Measurements from ENCODE around the gene TIAL1. TPM values are rescaled to one million over a fixed set of nuclear protein-coding genes. Genes with fewer than 3 reads are reported as not detected.

The TIAL1 gene
- total RNA-seq, 1 experiment from 2014 or later = 120 TPM

DNA sequence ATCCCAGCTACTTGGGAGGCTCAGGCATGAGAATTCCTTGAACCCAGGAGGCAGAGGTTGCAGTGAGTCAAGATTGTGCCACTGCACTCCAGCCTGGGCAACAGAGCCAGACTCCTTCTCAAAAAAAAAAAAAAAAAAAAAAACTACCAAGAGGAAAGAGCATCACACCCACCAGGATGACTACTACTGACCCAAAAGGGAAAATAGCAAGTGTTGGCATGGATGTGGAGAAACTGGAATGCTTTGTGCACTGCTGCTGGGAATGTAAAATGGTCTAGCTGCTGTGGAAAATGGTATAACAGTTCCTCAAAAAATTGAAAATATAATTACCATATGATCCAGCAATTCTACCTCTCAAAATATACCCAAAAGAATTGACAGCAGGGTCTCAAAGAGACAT, 7.7 kb upstream of the TIAL1 start:
- Histone ChIP-seq H4K20me1 (ENCODE audit: insufficient read depth, low read depth, low read length) (no peaks in the 10 kb centered on the region), H3K27me3 (ENCODE audit: low read length) (no peaks in the 10 kb centered on the region), H2AFZ (ENCODE audit: low read length) (no peak overlapping the region), H3K4me2 (ENCODE audit: low read depth, low read length, poor library complexity, severe bottlenecking) (no peak overlapping the region), H3K4me1 (ENCODE audit: low read length) (no peaks in the 10 kb centered on the region), H3K27ac (ENCODE audit: low read length) (no peak overlapping the region), H3K9ac (ENCODE audit: low read length) (no peak overlapping the region), H3K4me3 (ENCODE audit: low read length) (no peak overlapping the region), H3K9me3 (ENCODE audit: low read length) (no peaks in the 10 kb centered on the region), H3K36me3 (ENCODE audit: insufficient read depth, low read length) (no peaks in the 10 kb centered on the region), H3K9me2 (replicated peaks; ENCODE audit: insufficient read depth, low read length) (no peaks in the 10 kb centered on the region), H3K79me2 (ENCODE audit: low read length) (no peaks in the 10 kb centered on the region)
- no peak for DNase-seq

DNA sequence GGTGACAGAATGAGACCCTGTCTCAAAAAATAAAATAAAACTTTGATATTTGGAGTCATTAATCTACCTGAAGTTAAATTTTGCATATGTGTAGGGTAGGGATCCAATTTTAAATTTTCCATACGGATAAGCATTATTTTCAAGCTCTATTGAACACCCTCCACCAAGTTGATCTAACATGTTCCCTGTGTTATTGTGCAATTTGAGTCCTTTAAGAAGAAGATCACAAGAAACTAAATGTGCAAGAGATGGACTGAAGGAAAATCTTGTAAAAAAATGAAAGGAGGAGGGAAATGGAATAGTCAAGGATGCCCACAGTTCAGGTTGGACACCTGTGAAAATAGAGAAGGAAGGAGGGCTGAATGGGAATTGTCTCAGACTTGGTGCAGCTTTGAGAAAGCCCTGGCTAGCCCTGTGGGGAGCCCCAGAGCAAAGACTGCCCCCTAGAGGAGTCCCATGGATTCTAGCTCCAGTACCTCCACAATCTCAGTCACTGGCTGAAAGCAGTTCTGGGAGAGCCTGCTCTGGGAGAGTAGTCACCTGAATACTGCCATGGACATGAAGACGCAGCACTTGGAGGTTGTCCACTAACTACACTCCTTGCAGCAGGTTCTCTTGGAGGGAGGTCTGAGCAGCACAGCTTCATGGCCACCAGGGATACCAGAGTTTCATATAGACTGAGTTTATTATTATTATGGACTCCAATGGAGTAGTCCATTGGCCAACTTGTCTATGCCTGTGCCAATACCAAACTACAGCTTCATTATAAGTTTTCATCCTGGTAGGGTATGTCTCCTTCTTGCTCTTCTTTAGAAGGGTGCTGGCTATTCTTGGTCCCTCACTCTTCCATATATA, 5.7 kb upstream of the TIAL1 start:
- H2AFZ ChIP-seq (ENCODE audit: low read length) = no peak overlapping the region
- H4K20me1 ChIP-seq (ENCODE audit: insufficient read depth, low read depth, low read length) = no peaks in the 10 kb centered on the region
- peaks cover 7% of the 10 kb centered on the region for H3K4me1 ChIP-seq (ENCODE audit: low read length)
- DNase-seq = peak; percentile 79
- H3K27ac ChIP-seq (ENCODE audit: low read length) = no peak overlapping the region
- H3K9ac ChIP-seq (ENCODE audit: low read length) = no peak overlapping the region
- no peak overlapping the region for H3K4me3 ChIP-seq (ENCODE audit: low read length)
- H3K36me3 ChIP-seq (ENCODE audit: insufficient read depth, low read length) = no peaks in the 10 kb centered on the region
- H3K9me2 ChIP-seq (replicated peaks; ENCODE audit: insufficient read depth, low read length) = no peaks in the 10 kb centered on the region
- no peaks in the 10 kb centered on the region for H3K27me3 ChIP-seq (ENCODE audit: low read length)
- H3K4me2 ChIP-seq (ENCODE audit: low read depth, low read length, poor library complexity, severe bottlenecking) = no peak overlapping the region
- no peaks in the 10 kb centered on the region for H3K79me2 ChIP-seq (ENCODE audit: low read length)
- H3K9me3 ChIP-seq (ENCODE audit: low read length) = no peaks in the 10 kb centered on the region

DNA sequence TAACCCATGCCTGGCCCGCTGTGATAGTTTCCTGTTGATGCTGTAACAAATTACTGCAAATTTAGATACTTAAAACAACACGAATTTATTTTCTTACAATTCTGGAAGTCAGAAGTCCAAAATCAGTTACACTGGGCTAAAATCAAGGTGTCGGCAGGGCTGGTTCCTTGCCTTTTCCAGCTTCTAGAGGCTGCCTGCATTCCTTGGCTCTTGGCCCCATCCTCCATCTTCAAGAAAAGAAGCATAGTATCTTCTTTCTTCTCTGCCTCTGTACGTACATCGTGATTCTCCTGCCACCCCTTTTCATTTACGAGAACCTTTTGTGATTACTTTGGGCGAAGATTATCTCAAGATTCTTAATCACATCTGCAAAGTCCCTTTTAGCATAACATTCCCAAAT, 1.6 kb upstream of the TIAL1 start:
- H3K4me1 ChIP-seq (ENCODE audit: low read length) = peaks cover 32% of the 10 kb centered on the region
- peaks cover 15% of the 10 kb centered on the region; the same call in 1 of the 2 replicates for H3K36me3 ChIP-seq (ENCODE audit: insufficient read depth, low read length)
- H4K20me1 ChIP-seq (ENCODE audit: insufficient read depth, low read depth, low read length) = peaks cover 16% of the 10 kb centered on the region; the same call in 1 of the 2 replicates
- peaks cover 29% of the 10 kb centered on the region for H3K79me2 ChIP-seq (ENCODE audit: low read length)
- peak overlapping the region; percentile 88 for H3K4me3 ChIP-seq (ENCODE audit: low read length)
- no peaks in the 10 kb centered on the region for H3K9me2 ChIP-seq (replicated peaks; ENCODE audit: insufficient read depth, low read length)
- no peak overlapping the region for H3K27ac ChIP-seq (ENCODE audit: low read length)
- no peaks in the 10 kb centered on the region for H3K27me3 ChIP-seq (ENCODE audit: low read length)
- peak overlapping the region; percentile 96 for H3K4me2 ChIP-seq (ENCODE audit: low read depth, low read length, poor library complexity, severe bottlenecking)
- H3K9ac ChIP-seq (ENCODE audit: low read length) = no peak overlapping the region
- H3K9me3 ChIP-seq (ENCODE audit: low read length) = no peaks in the 10 kb centered on the region
- no peak overlapping the region for H2AFZ ChIP-seq (ENCODE audit: low read length)
- DNase-seq = no peak

DNA sequence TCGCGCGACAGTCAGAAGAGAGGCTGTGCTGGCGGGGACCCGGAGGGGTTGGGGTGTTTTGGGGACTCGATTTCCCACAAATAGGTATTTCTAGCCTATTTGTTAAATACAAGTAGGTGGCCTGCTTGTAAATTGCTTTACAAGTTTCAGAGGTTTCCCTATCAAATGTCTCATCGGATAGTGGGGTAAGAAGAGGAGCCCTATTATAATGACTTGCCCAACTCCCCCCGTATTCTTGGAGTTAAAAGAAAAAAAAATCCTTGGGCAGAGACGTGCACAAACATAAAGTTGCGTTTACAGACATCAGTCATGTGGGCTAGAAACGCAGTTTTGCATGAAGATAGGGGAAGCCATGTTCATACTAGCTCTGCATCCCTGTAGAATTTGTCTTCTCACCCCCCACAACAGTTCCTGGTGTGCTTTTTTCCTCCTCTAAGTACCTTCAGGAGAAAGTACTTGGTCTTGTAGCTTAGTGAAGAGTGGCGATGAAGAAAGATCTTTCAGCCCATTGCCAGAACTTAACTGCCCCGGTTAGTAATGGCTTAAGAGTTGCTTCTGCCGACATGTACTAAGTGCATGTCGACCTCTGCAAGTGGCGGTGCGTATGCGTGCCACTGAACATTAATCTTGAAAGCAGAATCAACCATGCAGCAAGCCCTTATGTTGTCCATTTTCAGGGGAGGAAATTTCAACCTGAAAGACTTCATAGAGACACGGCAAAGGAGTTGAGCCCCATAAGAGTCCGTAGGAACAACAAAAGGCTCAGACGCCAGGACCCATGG, 832 bp upstream of the TIAL1 start:
- no peaks in the 10 kb centered on the region for H3K27me3 ChIP-seq (ENCODE audit: low read length)
- H4K20me1 ChIP-seq (ENCODE audit: insufficient read depth, low read depth, low read length) = peaks cover 24% of the 10 kb centered on the region
- DNase-seq = peak; percentile 79
- H3K79me2 ChIP-seq (ENCODE audit: low read length) = peaks cover 37% of the 10 kb centered on the region
- H2AFZ ChIP-seq (ENCODE audit: low read length) = peak overlapping the region; percentile 56
- no peaks in the 10 kb centered on the region for H3K9me3 ChIP-seq (ENCODE audit: low read length)
- H3K4me3 ChIP-seq (ENCODE audit: low read length) = peak overlapping the region; percentile 88
- peak overlapping the region; percentile 71 for H3K27ac ChIP-seq (ENCODE audit: low read length)
- H3K9ac ChIP-seq (ENCODE audit: low read length) = peak overlapping the region; percentile 81
- peak overlapping the region; percentile 96 for H3K4me2 ChIP-seq (ENCODE audit: low read depth, low read length, poor library complexity, severe bottlenecking)
- H3K9me2 ChIP-seq (replicated peaks; ENCODE audit: insufficient read depth, low read length) = no peaks in the 10 kb centered on the region
- peaks cover 17% of the 10 kb centered on the region; the same call in 1 of the 2 replicates for H3K36me3 ChIP-seq (ENCODE audit: insufficient read depth, low read length)
- H3K4me1 ChIP-seq (ENCODE audit: low read length) = peaks cover 40% of the 10 kb centered on the region

DNA sequence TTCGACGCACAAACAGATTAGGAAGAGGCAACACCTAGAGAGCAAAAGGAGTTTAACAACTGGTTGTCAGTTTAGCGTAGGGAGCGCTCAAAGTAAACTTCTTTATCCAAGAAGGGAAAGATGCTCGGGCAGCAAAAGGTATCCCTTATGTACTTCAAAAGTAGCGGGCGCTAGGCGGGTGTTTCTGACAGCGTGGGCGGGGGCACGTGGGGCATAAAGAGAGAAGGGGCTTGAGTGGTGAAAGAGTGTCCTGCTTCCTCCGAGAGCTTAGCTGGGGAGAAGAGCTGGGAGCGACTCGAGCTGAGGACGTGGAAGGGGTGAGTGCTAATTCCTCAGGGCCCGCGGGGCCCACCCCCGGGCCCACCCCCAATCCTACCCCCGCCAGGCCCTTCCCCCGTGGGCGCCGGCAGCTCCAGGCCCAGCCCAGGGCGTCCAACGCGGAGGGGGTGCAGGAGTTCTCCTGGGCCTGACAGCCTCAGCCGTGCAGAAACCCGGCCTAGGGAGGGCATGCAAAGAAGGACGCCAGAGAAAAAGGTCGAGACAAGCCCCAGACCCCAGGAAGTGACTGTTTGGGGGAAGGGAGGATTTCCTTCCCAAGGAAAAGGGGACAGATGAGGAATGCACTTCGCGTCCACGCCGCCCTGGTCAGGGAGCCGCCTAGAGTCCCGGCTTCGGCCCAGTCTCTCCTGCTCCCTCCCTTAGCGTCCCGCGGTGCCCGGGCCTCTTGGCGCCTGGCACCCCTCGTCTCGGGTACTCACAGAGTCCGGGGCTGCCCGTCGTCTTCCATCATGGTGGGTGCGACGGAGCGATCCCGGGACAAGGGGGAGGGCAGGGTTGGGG, 868 bp downstream of the TIAL1 start:
- H3K4me3 ChIP-seq (ENCODE audit: low read length) = peak overlapping the region; percentile 88
- H3K79me2 ChIP-seq (ENCODE audit: low read length) = peaks cover 54% of the 10 kb centered on the region
- peak overlapping the region; percentile 99 for H3K9ac ChIP-seq (ENCODE audit: low read length)
- peak; percentile 72 for DNase-seq
- no peaks in the 10 kb centered on the region for H3K9me2 ChIP-seq (replicated peaks; ENCODE audit: insufficient read depth, low read length)
- no peak overlapping the region for H2AFZ ChIP-seq (ENCODE audit: low read length)
- H3K9me3 ChIP-seq (ENCODE audit: low read length) = no peaks in the 10 kb centered on the region
- H4K20me1 ChIP-seq (ENCODE audit: insufficient read depth, low read depth, low read length) = peaks cover 36% of the 10 kb centered on the region
- H3K4me2 ChIP-seq (ENCODE audit: low read depth, low read length, poor library complexity, severe bottlenecking) = peak overlapping the region; percentile 96
- H3K27me3 ChIP-seq (ENCODE audit: low read length) = no peaks in the 10 kb centered on the region
- peaks cover 21% of the 10 kb centered on the region; the same call in 1 of the 2 replicates for H3K36me3 ChIP-seq (ENCODE audit: insufficient read depth, low read length)
- H3K4me1 ChIP-seq (ENCODE audit: low read length) = peaks cover 52% of the 10 kb centered on the region
- H3K27ac ChIP-seq (ENCODE audit: low read length) = peak overlapping the region; percentile 92

DNA sequence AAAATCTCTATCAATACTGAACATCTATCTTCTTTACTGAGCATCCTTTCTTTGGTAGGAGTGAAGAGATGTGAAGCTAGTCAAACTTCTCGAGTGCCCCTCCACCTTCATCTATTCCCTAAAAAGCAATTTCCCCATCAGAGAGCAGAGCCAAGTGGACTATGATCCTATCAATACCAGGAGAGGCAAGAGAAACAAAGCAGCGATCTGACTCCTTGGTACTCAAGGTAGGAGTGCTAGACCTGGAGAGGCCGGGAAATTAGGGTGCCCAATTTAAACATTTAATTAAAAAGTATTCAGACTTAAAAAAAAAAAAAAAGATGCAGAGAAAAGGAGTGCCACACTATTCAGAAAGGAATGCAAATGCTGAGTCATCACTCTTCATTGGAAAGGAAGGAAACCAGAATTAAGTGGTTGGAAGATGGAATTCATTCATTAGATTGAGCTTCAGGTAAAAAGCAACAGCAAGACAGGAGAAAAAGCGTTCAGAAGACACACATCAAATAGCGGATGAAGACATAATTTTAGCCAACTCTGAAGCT, 1.6 kb downstream of the TIAL1 start:
- Histone ChIP-seq H3K9me2 (replicated peaks; ENCODE audit: insufficient read depth, low read length) (no peaks in the 10 kb centered on the region), H3K9me3 (ENCODE audit: low read length) (no peaks in the 10 kb centered on the region), H3K4me3 (ENCODE audit: low read length) (peak overlapping the region; percentile 88), H3K27ac (ENCODE audit: low read length) (peak overlapping the region; percentile 92), H3K4me1 (ENCODE audit: low read length) (peaks cover 52% of the 10 kb centered on the region), H4K20me1 (ENCODE audit: insufficient read depth, low read depth, low read length) (peaks cover 37% of the 10 kb centered on the region), H3K79me2 (ENCODE audit: low read length) (peaks cover 61% of the 10 kb centered on the region), H3K27me3 (ENCODE audit: low read length) (no peaks in the 10 kb centered on the region), H3K4me2 (ENCODE audit: low read depth, low read length, poor library complexity, severe bottlenecking) (peak overlapping the region; percentile 96), H3K9ac (ENCODE audit: low read length) (peak overlapping the region; percentile 99), H2AFZ (ENCODE audit: low read length) (no peak overlapping the region), H3K36me3 (ENCODE audit: insufficient read depth, low read length) (peaks cover 22% of the 10 kb centered on the region; the same call in 1 of the 2 replicates)
- no peak for DNase-seq

DNA sequence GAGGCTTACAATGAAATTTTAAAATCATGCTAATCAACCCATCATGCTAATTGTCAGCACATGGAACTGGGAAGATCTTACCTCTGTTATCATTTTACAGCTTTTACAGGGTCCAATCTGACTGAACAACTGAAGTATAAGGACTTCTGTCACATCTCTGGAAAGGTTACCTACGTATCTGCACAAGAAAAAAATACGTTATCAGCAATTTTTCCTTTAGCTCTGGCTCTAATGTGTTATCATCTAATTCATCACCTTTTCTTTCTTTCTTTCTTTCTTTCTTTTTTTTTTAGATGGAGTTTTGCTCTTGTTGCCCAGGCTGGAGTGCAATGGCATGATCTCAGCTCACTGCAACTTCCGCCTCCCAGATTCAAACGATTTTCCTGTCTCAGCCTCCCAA, 8.7 kb downstream of the TIAL1 start:
- Histone ChIP-seq H3K4me2 (ENCODE audit: low read depth, low read length, poor library complexity, severe bottlenecking) (no peak overlapping the region), H2AFZ (ENCODE audit: low read length) (no peak overlapping the region), H3K36me3 (ENCODE audit: insufficient read depth, low read length) (peaks cover 51% of the 10 kb centered on the region), H3K9me2 (replicated peaks; ENCODE audit: insufficient read depth, low read length) (no peaks in the 10 kb centered on the region), H3K79me2 (ENCODE audit: low read length) (peaks cover 97% of the 10 kb centered on the region), H3K27me3 (ENCODE audit: low read length) (no peaks in the 10 kb centered on the region), H3K4me1 (ENCODE audit: low read length) (peaks cover 33% of the 10 kb centered on the region), H3K9me3 (ENCODE audit: low read length) (no peaks in the 10 kb centered on the region), H3K9ac (ENCODE audit: low read length) (no peak overlapping the region), H4K20me1 (ENCODE audit: insufficient read depth, low read depth, low read length) (peaks cover 54% of the 10 kb centered on the region), H3K27ac (ENCODE audit: low read length) (no peak overlapping the region), H3K4me3 (ENCODE audit: low read length) (no peak overlapping the region)
- DNase-seq = no peak

Data from Karpas-422 (cell line).